Activated T-helper 1 cell treated with Interleukin-2 at 50 U/mL for 16 hours (primary cell): ENCODE results near the gene TRIM60.
"Not testable (repeated sequence)": the region's sequence is repeated elsewhere in the genome, so short reads cannot be mapped to it uniquely, and the experiment has no call there.

Experiments
- DNase-seq: peaks from one replicate; pipeline ENCODE4 v3.0.0-alpha.2; 2020; ENCODE audit warnings: low read depth

Gene TRIM60

GRCh38 chr4:165053645-165054044 lies 21.8 kb downstream of the TRIM60 start, which contains the start of gene TRIM75:
TRIM75 (plus strand) TSS chr4:165053866; CDS start chr4:165059148, 5,282 bp downstream.
- DNase-seq: no peak

- no peak for DNase-seq
Observed at GRCh38 chr4:165055601-165056000, 23.8 kb downstream of the TRIM60 start.

GRCh38 chr4:165058666-165059065 lies 26.9 kb downstream of the TRIM60 start:
- DNase-seq: no peak

GRCh38 chr4:165059386-165059785 lies 27.6 kb downstream of the TRIM60 start:
- DNase-seq: no peak

- DNase-seq: no peak
Observed at GRCh38 chr4:165060938-165061337, 29.1 kb downstream of the TRIM60 start.

- DNase-seq: no peak
Observed at GRCh38 chr4:165070560-165070959, 38.8 kb downstream of the TRIM60 start.

GRCh38 chr4:165073346-165073745 lies 41.5 kb downstream of the TRIM60 start:
- not testable (repeated sequence) for DNase-seq

- DNase-seq: no peak
Observed at GRCh38 chr4:165077034-165077578, 45.3 kb downstream of the TRIM60 start.

- DNase-seq: no peak
Observed at GRCh38 chr4:165079476-165079875, 47.7 kb downstream of the TRIM60 start.

GRCh38 chr4:165084787-165085186 lies 53.0 kb downstream of the TRIM60 start:
- DNase-seq: not testable (repeated sequence)

GRCh38 chr4:165085946-165086345 lies 54.1 kb downstream of the TRIM60 start:
- DNase-seq: no peak

- no peak for DNase-seq
Observed at GRCh38 chr4:165088366-165088765, 56.6 kb downstream of the TRIM60 start.
